GM18907 (cell line): Measurements from ENCODE around the gene PLCB3.

Experiments
- ATAC-seq: cut with Tn5 transposase; IDR thresholded peaks from one replicate; pipeline ENCODE4 v1.9.1; 2021; ENCODE audit warnings: mild to moderate bottlenecking, moderate library complexity; ENCODE audit not compliant: unreplicated experiment

Gene PLCB3

DNA sequence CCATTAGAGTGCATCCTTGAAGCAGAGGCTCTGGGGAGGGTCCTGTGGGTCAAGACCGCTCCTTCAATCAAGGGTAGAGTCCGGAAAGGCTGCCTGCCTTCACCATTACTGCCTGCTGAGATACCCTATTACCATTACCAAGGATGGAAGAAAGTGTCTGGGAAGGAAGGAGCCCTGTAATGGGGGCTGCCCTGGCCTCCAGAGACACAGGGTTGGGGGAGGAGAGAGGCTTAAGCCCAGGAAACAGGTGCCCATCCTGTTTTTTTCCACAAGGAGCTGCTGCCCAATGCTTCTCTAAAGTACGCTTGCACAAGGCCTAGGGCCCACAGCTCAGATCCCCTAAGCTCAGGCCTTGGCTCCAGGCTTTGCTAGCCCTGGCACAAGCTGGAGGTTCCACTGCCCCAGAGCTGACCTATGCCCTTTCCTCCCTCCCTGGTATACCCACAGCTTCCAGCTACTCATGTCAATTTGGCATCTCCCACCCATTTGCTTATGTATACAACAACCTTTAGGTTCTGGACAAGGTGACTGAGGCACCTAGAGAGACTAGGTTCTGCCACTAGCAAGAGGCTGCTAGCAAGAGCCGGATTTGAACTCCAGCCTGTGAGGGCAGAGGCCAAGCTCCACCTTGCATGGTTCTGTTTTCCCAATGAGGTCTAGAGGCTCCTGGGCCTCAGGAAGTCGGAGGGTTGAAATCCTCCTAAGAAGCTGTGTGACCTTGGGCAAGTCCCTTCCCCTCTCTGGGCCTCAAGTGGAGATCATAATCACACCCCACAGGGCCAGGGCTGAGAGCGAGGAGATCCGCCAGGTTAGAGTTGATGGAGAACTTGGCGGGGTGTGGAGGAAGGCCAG is 1.5 kb upstream of the PLCB3 start:
- ATAC-seq = no peak

DNA sequence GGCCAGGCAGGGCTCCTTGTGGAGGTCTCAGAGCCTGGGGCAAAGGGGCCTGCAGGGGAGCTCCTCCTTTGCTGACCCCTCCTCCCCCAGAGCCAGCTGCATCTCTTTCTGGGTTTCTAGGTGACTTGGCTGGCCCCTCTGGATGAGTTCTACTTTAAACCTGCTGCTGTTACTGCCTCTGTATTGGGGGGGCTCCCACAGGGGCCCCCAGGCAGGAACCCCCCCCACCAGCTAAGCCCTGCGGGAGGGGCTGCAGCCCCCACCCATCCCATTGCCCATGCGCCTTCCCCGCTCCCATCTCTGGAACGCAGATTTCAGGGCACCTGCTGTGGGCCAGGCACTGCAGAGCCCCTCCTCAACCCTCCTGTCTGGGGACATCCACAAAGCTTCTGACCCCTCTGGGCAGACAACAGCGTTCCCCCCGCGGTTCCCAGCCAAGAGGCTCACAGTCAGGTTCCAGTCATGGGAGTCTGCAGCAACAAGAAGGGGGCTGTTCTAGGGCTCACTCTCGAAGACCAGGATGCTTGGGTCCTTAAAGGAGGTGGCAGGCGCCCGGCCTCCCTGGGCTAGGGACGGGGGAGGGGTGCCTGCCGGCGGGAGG is 815 bp upstream of the PLCB3 start:
- ATAC-seq = no peak

DNA sequence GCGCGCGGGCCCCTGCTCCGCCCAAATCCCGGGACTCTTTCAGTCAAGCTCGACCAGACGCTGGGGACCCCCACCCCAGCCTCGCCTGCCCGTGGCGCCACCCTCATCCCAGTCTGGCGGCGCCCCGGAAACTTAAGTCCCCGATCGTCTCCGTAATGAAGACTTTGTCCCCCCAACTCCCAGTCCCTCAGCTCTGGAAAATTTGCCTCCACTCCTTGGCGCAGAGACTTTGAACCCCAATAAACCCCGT is 348 bp downstream of the PLCB3 start:
- no peak for ATAC-seq

DNA sequence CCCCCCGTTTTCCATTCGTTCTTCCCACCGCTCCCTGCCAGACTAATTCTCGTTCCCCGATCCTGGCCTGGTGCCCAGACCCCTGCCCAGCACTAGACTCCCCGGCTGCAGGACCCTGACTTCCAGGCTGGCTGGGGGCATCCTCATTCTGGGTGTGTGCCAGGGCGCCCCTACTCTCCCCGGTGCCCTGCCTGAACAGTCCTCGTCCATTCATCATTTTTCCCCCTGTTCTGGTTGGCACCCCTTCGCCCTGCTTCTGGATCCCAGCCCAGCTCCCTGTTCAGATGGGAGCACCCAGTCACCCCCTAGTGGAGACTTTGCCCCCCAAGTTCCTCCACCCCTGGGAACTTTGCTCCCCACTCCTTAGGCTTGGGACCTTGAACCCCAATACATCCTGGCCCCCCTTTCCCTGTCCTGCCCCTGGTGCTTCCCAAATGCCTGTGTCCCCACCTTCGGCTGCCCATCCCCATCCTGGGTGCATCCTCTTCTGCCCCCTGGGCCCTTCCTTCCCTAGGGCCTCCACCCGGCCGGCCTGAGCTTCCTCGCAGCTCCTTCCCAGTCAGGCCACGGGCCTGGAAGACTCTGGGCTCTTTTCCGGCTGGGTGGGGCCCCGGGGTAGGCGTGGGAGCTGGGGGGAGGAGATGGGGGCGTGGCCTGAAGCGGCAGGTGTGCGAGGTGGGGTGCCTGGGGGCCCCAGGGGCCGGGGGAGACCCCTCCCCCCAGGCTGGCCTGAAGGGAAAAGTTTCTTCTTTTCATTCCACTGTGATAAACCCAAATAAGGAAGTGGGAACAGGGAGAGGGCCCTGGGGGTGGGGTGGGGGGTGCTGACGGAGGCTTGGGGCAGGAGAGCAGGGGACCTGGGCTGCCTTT is 908 bp downstream of the PLCB3 start:
- no peak for ATAC-seq

DNA sequence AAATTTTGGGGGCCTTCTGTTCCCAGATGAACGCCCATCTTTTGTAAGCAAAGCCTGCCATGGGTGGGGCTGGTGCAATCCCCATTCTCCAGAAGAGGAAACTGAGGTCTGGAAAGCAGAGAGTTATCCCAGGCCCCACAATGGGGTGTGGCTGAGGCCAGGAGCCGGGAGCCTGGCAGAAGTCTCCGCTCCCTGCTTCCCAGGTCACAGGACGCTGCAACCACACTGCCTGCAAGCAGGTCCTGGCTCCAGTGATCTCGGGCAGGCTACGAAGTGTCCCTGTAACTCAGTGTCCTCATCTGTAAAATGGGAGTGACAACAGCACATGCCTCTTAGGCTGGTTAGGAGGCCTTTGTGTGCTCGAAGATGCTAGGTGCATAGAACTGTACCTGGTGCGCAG is 1.7 kb downstream of the PLCB3 start:
- no peak for ATAC-seq

DNA sequence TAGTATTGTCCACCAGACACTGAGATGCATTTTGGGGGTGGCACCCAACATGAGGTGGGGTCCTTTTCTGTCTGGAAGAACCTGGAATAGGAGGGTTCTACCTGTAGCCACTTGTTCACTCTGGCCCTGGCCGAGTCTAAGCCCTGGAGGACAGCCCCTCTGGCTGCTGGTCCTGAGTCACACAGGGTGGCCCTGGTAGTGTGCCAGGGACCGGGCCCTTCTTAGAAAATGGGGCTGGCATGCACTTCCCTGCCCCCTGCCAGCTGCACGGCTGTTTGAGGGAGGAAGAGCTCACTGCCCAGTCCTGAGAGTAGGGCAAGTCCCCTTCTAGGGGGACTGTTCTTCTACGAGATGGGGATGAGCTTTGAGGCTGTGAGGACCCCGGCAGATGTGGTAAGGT is 2.2 kb downstream of the PLCB3 start:
- no peak for ATAC-seq

DNA sequence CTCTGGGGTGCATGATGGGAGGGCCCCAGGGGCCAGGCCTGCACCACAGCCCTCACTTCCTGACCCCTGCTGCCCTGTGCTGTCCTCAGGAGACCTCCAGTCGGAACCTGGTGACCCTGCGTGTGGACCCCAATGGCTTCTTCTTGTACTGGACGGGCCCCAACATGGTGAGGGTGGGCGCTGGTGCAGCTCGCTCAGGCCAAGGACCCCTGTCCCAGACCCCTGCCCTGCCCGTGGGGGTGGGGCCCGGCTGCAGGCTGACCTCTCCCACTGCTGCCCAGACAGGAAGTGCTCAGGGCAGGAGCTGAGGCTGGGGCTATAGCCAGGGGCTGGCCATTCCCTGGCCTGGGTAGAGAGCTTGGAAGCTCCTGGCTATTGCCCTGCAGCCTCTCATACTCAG is 3.0 kb downstream of the PLCB3 start:
- ATAC-seq = no peak

DNA sequence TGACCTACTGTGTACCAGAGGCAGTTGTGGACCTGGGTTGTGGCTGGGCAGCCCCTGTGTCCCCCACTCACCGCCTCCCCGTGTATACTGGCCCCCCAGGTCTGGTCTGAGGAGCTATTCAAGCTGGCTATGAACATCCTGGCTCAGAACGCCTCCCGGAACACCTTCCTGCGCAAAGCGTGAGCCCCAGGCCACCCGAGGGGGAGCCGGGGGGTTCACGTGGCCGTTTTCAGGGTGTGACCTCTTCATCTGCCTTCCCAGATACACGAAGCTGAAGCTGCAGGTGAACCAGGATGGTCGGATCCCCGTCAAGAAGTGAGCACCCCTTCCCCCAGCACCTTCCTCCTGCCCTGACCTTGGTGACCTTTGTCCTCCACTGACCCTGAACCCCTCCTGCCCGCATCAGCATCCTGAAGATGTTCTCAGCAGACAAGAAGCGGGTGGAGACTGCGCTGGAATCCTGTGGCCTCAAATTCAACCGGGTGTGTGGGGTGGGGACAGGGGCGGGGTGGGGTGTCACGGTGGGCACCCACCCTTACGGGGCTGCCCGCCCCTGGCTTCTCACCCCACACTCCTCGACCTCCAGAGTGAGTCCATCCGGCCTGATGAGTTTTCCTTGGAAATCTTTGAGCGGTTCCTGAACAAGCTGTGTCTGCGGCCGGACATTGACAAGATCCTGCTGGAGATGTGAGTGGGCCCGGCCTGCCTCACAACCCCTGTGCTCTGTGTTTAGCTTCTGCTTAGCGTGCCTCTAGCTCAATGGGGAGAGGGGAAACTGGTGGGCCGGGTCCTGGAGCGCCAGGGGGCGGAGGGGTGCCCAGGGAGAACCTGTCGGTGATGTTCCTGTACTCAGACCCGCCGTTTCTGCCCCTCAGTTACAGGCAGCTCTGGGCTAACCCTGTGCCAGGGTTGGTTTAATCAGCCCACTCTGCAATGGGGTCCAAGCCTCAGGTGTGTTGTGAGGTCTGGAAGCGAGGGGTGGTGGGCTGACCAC is 4.1 kb downstream of the PLCB3 start:
- ATAC-seq = no peak

DNA sequence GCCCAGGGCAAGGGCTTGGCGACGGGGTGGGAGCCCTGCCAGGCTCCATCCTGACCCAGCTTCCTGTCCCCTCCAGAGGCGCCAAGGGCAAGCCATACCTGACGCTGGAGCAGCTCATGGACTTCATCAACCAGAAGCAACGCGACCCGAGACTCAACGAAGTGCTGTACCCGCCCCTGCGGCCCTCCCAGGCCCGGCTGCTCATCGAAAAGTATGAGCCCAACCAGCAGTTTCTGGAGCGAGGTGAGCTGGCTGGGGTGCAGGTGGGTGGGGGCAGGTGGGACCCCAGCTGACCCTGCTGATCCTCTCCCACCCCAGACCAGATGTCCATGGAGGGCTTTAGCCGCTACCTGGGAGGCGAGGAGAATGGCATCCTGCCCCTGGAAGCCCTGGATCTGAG is 5.0 kb downstream of the PLCB3 start:
- no peak for ATAC-seq

DNA sequence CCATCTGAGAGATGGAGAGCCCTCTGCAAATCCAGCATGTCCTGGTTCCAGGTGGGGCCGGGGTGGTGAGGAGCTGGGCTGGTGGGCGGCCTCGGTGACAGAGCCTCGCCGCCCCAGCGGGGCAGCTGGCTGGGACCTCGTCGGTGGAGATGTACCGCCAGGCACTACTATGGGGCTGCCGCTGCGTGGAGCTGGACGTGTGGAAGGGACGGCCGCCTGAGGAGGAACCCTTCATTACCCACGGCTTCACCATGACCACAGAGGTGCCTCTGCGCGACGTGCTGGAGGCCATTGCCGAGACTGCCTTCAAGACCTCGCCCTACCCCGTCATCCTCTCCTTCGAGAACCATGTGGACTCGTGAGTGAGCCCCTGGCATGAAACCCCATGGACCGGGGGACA is 7.0 kb downstream of the PLCB3 start:
- no peak for ATAC-seq

DNA sequence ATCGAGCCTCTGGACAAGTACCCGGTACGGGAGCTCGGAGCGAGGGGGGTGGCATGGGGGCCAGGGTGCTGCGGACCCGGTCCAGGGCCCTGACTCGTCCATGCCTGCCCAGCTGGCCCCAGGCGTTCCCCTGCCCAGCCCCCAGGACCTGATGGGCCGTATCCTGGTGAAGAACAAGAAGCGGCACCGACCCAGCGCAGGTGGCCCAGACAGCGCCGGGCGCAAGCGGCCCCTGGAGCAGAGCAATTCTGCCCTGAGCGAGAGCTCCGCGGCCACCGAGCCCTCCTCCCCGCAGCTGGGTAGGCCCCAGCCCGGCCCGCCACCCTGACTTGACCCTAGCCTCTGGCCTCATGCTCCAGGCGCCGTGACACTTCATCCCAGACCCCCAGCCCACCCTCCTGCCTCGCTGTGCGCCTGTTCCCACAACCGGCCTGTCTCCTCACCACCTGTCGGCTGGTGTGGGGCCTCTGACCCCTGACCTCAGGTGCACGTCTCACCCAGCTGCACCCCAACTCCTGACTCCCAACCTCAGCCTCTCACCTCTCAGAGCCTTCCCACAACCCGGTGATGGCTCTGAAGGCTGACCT is 7.7 kb downstream of the PLCB3 start:
- no peak for ATAC-seq

DNA sequence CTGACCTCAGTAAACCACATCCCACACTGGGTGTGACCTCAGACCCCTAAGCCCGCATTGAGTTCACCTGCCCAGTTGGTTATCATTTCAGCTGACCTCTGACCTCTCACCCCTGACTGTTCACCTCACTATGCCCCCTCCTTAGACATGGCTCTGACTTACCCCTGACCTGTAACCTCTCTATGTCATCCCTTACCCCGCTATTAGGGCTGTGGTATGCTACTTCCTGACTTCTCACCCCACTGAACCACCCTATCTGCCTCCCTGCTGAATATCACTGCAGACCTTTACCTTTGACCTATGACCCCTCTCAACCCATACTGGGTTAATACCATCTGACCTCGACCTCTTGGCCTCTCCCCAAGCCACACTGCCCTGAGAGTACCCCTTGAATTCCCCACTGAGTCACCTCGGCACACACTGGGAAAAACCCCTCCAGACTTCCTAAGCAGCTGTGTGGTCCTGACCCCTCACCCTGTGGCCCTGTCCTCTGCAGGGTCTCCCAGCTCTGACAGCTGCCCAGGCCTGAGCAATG is 8.3 kb downstream of the PLCB3 start:
- ATAC-seq = no peak

DNA sequence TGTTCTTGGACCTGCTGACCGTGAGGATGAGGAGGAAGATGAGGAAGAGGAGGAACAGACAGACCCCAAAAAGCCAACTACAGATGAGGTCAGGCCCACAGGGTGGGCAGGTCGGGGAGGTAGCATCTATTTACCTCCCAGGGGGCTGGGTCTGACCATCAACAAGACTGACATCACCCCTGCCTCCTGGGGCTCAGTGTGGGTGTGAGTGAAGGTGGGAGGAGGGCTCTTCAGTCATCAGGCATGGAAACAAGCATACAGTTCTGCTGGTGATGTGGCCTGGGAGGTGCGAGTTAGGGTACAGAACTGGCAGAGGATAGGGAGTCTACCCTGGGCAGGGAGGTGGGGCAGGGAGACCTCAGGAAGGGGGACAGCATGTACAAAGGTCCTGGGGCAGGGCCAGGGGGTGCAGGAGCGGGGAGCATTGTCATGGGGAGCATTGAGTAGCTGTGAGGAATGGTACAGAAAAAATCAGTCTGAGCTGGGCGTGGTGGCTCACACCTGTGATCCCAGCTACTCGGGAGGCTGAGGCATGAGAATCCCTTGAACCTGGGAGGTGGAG is 8.9 kb downstream of the PLCB3 start:
- no peak for ATAC-seq

DNA sequence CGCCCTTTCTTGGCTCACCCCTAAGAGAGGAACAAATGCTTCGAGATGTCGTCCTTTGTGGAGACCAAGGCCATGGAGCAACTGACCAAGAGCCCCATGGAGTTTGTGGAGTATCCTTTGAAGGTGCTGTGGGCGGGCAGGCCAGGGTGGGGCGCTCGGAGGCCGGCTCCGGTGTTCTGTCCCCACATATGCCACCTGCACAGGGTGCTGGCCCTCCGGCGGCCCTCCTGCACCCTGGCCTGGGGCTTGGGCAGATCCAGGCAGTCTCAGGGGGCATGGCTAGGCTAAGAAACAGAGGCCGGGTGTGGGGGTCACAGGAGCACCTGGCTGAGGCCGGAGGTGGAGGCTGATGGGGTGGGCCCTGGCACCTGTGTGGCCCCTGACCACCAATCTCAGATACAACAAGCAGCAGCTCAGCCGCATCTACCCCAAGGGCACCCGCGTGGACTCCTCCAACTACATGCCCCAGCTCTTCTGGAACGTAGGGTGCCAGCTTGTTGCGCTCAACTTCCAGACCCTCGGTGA is 10.3 kb downstream of the PLCB3 start:
- ATAC-seq = no peak

DNA sequence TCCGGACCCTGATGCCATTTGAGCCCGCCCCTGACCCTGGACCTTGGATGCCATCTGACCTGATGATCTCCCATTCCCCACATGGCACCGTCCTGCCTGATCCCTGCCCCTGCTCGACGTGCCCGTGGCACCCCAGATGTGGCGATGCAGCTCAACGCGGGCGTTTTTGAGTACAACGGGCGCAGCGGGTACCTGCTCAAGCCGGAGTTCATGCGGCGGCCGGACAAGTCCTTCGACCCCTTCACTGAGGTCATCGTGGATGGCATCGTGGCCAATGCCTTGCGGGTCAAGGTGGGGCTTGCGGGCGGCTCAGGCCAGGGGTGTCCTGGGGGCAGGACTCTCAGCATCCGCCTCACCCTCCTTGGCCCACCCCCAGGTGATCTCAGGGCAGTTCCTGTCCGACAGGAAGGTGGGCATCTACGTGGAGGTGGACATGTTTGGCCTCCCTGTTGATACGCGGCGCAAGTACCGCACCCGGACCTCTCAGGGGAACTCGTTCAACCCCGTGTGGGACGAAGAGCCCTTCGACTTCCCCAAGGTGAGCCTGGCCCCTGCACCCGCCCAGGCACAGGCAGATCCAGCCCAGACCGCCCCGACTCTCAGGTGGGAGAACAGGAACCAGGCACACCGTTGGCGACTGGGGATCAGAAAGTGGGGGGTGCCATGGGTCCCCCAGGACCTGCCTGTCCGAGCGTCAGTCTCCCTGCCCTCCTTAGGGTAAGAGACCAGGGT is 11.1 kb downstream of the PLCB3 start:
- ATAC-seq = no peak

DNA sequence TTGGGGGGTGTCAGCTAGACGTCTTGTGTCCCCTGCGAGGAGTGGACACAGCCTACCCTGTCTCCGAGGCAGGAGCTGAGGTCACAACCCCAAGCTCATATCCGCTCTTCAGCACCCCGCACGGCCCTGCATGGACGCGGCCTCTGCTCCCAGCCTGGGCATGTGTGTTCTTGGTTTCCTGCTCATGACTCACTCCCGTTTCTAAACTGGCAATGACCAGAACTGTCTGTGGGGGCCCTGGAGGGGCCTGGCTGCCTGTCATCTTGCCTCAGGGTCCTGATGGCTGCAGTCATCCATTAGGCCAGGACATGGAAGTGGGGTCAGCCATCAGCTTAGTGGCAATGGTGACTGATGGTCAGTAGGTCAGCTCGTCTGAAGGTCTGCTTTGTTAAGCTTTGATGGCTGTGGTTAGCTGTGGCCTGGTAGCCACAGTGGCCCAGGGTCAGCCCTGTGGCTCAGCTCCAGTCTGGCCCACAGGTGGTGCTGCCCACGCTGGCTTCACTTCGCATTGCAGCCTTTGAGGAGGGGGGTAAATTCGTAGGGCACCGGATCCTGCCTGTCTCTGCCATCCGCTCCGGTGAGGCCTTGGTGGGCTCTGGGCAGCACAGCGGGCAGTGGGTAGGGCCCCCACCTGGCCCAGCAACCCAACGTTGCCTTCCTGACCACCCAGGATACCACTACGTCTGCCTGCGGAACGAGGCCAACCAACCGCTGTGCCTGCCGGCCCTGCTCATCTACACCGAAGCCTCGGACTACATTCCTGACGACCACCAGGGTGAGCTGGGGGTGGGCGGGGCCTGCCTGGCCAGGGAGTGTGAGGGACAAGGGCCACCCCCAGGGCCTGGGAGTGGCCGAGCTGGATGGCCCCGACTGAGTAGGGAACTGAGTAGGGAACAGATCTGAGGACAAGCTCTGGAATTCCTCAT is 12.0 kb downstream of the PLCB3 start:
- ATAC-seq = no peak

DNA sequence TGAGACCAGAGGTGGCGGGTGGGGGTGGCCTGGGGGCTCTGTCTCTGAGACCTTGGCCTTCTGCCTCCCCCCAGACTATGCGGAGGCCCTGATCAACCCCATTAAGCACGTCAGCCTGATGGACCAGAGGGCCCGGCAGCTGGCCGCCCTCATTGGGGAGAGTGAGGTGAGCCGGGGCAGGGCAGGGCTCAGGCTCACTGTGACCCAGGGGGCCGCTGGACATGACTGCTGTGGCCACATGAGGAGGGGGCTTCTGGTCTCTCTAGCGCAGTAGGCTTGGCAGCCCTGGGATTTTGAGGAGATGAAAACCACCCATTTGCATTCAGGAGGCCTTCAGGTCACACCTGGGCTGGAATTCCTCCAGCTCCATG is 12.6 kb downstream of the PLCB3 start:
- no peak for ATAC-seq

DNA sequence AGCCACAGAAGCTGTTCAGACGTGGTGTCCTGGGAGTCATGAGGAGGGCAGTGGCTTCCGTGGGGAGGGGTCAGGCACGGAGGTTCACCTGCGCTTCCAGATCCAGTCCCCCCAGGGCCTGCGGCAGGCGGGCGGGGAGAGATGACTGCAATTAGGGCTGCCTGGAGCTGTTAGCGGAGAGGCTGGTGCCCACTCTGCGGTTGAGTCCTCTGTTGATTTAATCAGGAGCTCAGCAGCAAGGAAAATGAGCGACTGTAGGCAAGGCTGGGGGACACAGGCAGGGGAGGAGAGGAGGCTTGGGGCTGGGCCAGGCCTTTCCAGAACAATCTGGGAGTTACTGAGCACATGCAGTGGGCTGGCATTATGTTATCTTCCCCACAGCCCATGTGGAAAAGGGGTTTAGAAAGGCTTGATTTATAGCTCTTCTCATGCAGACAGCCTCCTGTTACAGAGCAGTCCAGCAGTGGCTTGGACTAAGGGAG is 13.1 kb downstream of the PLCB3 start:
- no peak for ATAC-seq
